Gastroesophageal sphincter (tissue), 4 donors: ENCODE results near the gene MROH2A. TPM values are rescaled to one million over a fixed set of nuclear protein-coding genes. Genes with fewer than 3 reads are reported as not detected.

Experiments
- ATAC-seq: fragments of 150-250 bp; one replicate; pipeline ENCODE4 v1.9.1; 2016; ENCODE audit warnings: mild to moderate bottlenecking, moderate library complexity
- H3K27ac ChIP-seq, 4 donors: fragments of 200-600 bp; sonication (generic) in 3 of 4; 1 replicate in 3 of 4; 2 replicates in 1 of 4; pipeline ENCODE4 v1.5.1; 2016 to 2019
- H3K27me3 ChIP-seq: fragments of 200-600 bp; sonication (generic); one replicate; pipeline ENCODE4 v1.5.1; 2019
- H3K36me3 ChIP-seq, 2 donors: fragments of 200-600 bp; sonication (generic); one replicate each; pipeline ENCODE4 v1.5.1; 2019; ENCODE audit warnings: control low read depth in 1 of 2
- H3K4me1 ChIP-seq, 3 donors: fragments of 200-600 bp; sonication (generic); 1 replicate in 2 of 3; 2 replicates in 1 of 3; pipeline ENCODE4 v1.5.1; 2016 to 2019; ENCODE audit warnings: control low read depth in 2 of 3
- H3K4me3 ChIP-seq, 2 donors: fragments of 200-600 bp; sonication (generic); one replicate each; pipeline ENCODE4 v1.5.1; 2019; ENCODE audit warnings: mild to moderate bottlenecking in 1 of 2, moderate library complexity in 1 of 2
- H3K9me3 ChIP-seq, 3 donors: fragments of 200-600 bp; sonication (generic); one replicate each; pipeline ENCODE4 v1.5.1; 2017 to 2019; ENCODE audit warnings: control low read depth in 2 of 3
- EP300 ChIP-seq: sonication (generic); formaldehyde crosslinking; IDR thresholded peaks from one replicate; pipeline ENCODE4 v1.6.1; 2017; ENCODE audit warnings: antibody characterized with exemption, mild to moderate bottlenecking
- POLR2A ChIP-seq, 2 donors: fragments of 450-650 bp; IDR thresholded peaks; one replicate each; pipeline ENCODE4 v1.6.1; 2017; ENCODE audit warnings: antibody characterized with exemption in 2 of 2, mild to moderate bottlenecking in 2 of 2, moderate library complexity in 1 of 2
- POLR2AphosphoS5 ChIP-seq: sonication (generic); formaldehyde crosslinking; IDR thresholded peaks from one replicate; pipeline ENCODE4 v1.6.1; 2017; ENCODE audit warnings: antibody characterized with exemption
- WGBS, 2 donors: methylation state at CpG; one replicate each; pipeline ENCODE4 v1.1.5; 2018; ENCODE audit warnings: low coverage in 1 of 2; 5-methylcytosine and 5-hydroxymethylcytosine counted together
- total RNA-seq, 4 donors: library from RNA; depleted of rRNA; stranded (reverse); fragments of >200 nt; gene quantifications; one replicate each; pipeline ENCODE4 v1.1.0, GENCODE V29; 2016
- TF ChIP-seq, protein P1 (sequence below), 4 experiments: fragments of 200-600 bp in 2 of 4; fragments of 450-650 bp in 2 of 4; sonication (generic) in 1 of 4; IDR thresholded peaks; one replicate each; pipeline ENCODE4 v1.5.1; 2017 to 2019; ENCODE audit warnings: antibody characterized with exemption in 4 of 4, mild to moderate bottlenecking in 2 of 4, moderate library complexity in 2 of 4

MROH2A gene
- total RNA-seq, 4 donors from 2014 or later = not detected

DNA sequence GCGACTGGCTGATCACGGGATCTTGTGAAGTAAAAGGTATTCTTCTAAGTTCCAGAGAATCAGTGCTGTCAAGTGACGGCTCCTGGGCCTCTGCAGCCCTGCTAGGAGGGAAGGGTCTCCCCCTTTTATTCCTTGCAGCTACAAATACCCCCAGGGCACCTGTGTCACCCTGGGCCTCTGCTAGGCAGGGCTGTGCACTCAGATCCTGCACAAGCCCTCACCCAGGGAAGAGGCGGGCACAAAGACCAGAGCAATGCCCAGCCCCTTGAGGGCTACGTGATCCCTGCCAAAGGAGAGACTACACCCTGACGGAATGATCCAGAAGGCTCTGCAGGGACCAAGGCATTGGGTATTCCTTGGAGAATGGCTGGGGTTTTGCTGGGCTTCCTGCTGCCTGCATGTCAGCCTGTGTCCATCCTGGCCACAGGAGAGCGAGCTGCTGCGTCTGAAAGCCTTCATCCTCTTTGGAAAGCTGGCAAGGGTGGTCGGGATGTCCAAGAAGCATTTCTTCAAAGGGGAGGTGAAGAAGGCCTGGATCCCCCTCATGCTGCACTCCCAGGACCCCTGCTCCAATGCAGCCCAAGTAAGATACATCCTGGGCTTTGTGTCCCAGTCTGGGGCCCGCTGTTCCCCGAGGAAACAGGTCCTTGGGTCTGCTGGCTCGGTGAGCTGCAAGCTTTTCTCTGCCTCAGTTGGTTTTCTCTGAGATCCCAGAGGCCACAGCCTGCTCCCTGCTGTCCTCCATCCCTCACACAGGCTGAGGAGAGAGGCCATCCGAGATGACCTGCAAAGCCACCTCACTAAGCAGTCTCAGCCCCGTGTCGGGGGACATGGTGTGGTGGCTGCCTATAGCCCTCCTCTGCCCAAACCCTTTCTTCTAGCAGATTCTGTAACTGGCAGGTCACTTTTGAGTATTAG, 51.3 kb downstream of the MROH2A start:
- TF ChIP-seq POLR2AphosphoS5 (no peak), POLR2A (IDR thresholded peaks at IDR 0.05) (no peak), EP300 (no peak)
- TF ChIP-seq, protein P1, sequence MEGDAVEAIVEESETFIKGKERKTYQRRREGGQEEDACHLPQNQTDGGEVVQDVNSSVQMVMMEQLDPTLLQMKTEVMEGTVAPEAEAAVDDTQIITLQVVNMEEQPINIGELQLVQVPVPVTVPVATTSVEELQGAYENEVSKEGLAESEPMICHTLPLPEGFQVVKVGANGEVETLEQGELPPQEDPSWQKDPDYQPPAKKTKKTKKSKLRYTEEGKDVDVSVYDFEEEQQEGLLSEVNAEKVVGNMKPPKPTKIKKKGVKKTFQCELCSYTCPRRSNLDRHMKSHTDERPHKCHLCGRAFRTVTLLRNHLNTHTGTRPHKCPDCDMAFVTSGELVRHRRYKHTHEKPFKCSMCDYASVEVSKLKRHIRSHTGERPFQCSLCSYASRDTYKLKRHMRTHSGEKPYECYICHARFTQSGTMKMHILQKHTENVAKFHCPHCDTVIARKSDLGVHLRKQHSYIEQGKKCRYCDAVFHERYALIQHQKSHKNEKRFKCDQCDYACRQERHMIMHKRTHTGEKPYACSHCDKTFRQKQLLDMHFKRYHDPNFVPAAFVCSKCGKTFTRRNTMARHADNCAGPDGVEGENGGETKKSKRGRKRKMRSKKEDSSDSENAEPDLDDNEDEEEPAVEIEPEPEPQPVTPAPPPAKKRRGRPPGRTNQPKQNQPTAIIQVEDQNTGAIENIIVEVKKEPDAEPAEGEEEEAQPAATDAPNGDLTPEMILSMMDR (IDR thresholded peaks at IDR 0.05) = no peak
- 81 to 97% methylated on average over 4 to 9 of the region's 15 CpGs for WGBS, 2 donors
- no peaks in the 10 kb centered on the region for H3K27me3 ChIP-seq
- H3K36me3 ChIP-seq = no peaks in the 10 kb centered on the region
- no peak overlapping the region for H3K4me3 ChIP-seq
- no peak for ATAC-seq
- H3K4me1 ChIP-seq = peaks cover 0 to 9% (median 0%) of the 10 kb centered on the region in 3 donors
- no peak overlapping the region for H3K27ac ChIP-seq
- peaks cover 0 to 6% (median 0%) of the 10 kb centered on the region in 3 donors for H3K9me3 ChIP-seq

DNA sequence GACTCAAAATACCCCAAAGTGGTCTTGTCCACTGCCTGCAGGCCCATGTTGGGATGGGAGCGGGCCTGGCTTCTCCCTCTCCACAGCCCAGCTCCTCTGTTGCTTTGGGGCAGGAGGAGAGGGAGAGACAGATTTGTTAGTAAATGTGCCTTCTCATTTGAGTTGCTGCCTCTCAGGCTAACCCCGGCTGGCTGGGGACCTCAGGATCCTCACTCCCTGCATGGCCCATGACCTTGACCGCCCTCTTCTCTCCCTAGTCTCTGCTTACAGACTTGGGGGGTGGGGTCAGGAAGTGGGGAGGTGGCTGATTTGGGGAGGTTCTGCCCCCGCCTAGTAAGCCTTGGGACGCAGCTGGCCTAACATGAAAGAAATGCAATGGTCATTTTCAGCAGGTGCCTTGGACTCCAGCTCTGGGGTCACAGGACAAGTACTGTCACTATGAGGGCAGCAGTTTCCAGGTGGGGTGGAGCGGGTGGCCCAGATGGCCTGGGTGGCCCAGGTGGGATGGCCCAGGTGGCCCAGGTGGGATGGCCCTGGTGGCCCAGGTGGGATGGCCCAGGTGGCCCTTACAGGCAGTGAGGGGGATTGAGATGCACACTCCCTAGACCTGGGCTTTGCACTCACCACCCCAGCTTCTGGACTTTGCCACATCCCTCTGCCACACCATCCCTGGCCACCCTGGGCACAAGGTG, 52.1 kb downstream of the MROH2A start:
- TF ChIP-seq EP300 (no peak), POLR2A (IDR thresholded peaks at IDR 0.05) (no peak), POLR2AphosphoS5 (no peak)
- TF ChIP-seq, protein P1 (IDR thresholded peaks at IDR 0.05) = no peak
- WGBS, 2 donors = 87% methylated on average over 3 of the region's 6 CpGs; no CpG with 5 or more reads in 1 of the 2 donors
- H3K9me3 ChIP-seq = peaks cover 0 to 6% (median 0%) of the 10 kb centered on the region in 3 donors

DNA sequence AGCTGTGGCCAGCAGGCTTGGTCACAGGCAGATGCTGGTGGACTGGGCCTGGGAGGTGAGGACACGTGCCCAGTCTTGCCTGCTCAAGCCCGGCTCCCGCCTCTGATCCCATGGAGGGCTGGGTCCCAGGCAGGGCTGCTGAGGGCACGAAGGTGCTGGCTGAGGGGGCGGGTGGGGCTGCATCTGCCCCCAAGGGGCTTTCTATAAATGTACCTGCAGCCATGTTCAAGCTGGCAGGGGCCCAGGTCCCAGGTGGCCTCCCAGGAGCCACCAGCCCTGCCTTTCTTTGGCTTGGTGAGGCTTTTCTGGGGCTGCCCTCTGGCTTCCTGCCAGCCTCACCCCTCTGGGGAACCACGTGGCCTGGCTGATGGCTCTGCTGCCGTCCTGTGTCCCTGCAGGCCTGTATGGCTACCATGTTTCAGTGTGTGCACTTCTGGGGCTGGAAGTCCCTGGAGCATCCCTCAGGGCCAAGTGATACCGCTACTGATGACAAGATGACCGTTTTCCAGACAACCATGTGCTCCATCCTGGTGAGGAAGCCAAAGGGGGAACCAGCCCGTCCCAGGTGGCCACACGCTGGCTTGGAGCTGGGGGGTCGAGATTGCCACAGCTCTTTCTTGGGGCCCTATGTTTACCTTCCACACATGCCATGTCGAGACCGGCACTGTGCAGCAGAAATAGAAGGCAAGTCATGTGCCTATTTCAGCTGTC, 53.0 kb downstream of the MROH2A start:
- WGBS, 2 donors = 80 to 83% methylated on average over 1 of the region's 14 CpGs
- no peak for ATAC-seq
- TF ChIP-seq EP300 = no peak
- TF ChIP-seq, protein P1 (IDR thresholded peaks at IDR 0.05) = no peak
- no peak for TF ChIP-seq POLR2A (IDR thresholded peaks at IDR 0.05)
- no peak for TF ChIP-seq POLR2AphosphoS5

More for the DNA sequence above, 52.1 kb downstream of the MROH2A start:
- ATAC-seq = no peak
- H3K4me3 ChIP-seq = no peak overlapping the region
- peaks cover 0 to 9% (median 0%) of the 10 kb centered on the region in 3 donors for H3K4me1 ChIP-seq
- H3K36me3 ChIP-seq = no peaks in the 10 kb centered on the region
- H3K27me3 ChIP-seq = no peaks in the 10 kb centered on the region
- H3K27ac ChIP-seq = no peak overlapping the region

DNA sequence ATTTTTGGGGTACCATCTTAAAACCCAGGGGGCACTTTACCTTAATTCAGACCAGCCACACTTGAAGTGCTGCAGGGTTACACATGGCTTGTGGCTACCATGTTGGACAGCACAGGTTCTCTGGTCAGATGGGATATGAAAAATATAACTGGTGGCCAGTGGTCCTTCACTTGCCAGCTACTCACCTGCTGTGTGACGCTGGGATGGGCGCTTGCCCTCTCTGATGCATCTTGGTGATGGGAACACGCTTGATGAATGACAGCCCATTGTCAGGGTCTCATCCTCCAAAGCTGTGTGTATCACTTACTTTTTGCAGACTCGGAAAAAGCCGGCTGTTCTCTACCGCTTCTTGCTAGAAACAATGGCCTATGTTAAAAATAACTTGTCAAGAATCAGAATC, 53.7 kb downstream of the MROH2A start:
- Histone ChIP-seq H3K9me3 (no peaks in the 10 kb centered on the region), H3K4me3 (no peak overlapping the region), H3K36me3 (no peaks in the 10 kb centered on the region), H3K27ac (no peak overlapping the region), H3K27me3 (no peaks in the 10 kb centered on the region), H3K4me1 (peaks cover 0 to 9% (median 0%) of the 10 kb centered on the region in 3 donors)
- no peak for ATAC-seq
- no peak for TF ChIP-seq EP300
- TF ChIP-seq, protein P1 (IDR thresholded peaks at IDR 0.05) = no peak
- WGBS, 2 donors = 61 to 85% methylated on average over 3 of the region's 6 CpGs

More for the DNA sequence above, 53.0 kb downstream of the MROH2A start:
- Histone ChIP-seq H3K9me3 (peaks cover 0 to 2% (median 0%) of the 10 kb centered on the region in 3 donors), H3K4me1 (peaks cover 0 to 9% (median 0%) of the 10 kb centered on the region in 3 donors), H3K4me3 (no peak overlapping the region), H3K27ac (no peak overlapping the region), H3K27me3 (no peaks in the 10 kb centered on the region), H3K36me3 (no peaks in the 10 kb centered on the region)
